Spleen (tissue), 7 donors: ENCODE data around the gene AGER.

Source experiments
- CTCF ChIP-seq, 11 experiments: fragments of 200-600 bp in 7 of 11; fragments of 450-650 bp in 4 of 11; sonication (generic) in 4 of 11; IDR thresholded peaks in 8 of 11; conservative IDR thresholded peaks in 3 of 11; 1 replicate in 7 of 11; 2 replicates in 4 of 11; pipeline versions ENCODE4 v1.4.0 to v1.8.0; 2016 to 2021; ENCODE audit warnings: antibody characterized with exemption in 11 of 11, inconsistent platforms in 4 of 11, mild to moderate bottlenecking in 1 of 11
- POLR2AphosphoS5 ChIP-seq, 3 donors: sonication (generic); formaldehyde crosslinking; IDR thresholded peaks; one replicate each; pipeline ENCODE4 v1.5.1; 2017; ENCODE audit warnings: antibody characterized with exemption in 3 of 3
- donor health status: DM: no; HTN: no; CAD: no; lungs with moderate emphysema.
- donor health status: DM: no; HTN: no; CAD: no.
- donor health status: DM: no; HTN: no; CAD: no.

DNA sequence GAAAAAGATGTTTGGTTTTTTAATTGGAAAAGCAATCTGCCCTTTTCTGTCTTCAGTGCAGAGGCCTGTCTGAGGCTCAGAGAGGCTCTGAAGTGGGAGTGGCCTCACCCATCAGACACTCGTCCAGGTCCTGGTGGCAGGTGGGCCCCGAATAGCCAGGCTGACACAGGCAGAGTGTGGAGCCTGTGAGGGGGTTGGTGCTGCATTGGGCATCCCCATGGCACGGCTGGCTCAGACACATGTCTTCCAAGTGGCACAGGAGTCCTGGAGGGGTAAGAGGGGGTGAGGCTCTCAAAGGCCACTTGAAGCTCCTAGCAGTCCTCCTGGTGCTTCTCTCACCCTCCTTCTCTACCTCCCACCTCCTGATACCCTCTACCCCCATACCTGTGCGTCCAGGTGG, 36.0 kb upstream of the AGER start:
- no peak for TF ChIP-seq CTCF (IDR thresholded peaks at IDR 0.05 in 8 of 11, conservative IDR thresholded peaks at IDR 0.05 in 3 of 11)
- TF ChIP-seq POLR2AphosphoS5 (IDR thresholded peaks at IDR 0.05), result no peak
